ENCODE measurements around the gene AIF1L. TPM values are rescaled to one million over a fixed set of nuclear protein-coding genes. Genes with fewer than 3 reads are reported as not detected.

AIF1L gene
- total and polyA plus RNA-seq, 9 donors: 19.3 to 33.2 (median 23.3) TPM

- WGBS (ENCODE audit: insufficient coverage): 70% methylated on average over 2 of the region's 8 CpGs
- Histone ChIP-seq H3K27ac (ENCODE audit: low read length) (no peak overlapping the region), H3K4me3 (ENCODE audit: low read length) (no peak overlapping the region), H3K9me3 (replicated peaks; ENCODE audit: control insufficient read depth, low read depth, low read length) (no peaks in the 10 kb centered on the region), H3K36me3 (ENCODE audit: control insufficient read depth, insufficient read depth, low read length) (peaks cover 5% of the 10 kb centered on the region), H3K27me3 (ENCODE audit: control insufficient read depth, insufficient read depth, low read length) (no peaks in the 10 kb centered on the region), H3K4me1 (ENCODE audit: control insufficient read depth, insufficient read depth, low read length) (peaks cover 4% of the 10 kb centered on the region)
- no peak for DNase-seq
These were observed 23.3 kb downstream of the AIF1L start for GRCh38 chr9:131119600-131119999.

GRCh38 chr9:131120620-131121228 lies 24.4 kb downstream of the AIF1L start:
- peaks cover 8% of the 10 kb centered on the region for H3K4me1 ChIP-seq (ENCODE audit: control insufficient read depth, insufficient read depth, low read length)
- H3K36me3 ChIP-seq (ENCODE audit: control insufficient read depth, insufficient read depth, low read length): peaks cover 5% of the 10 kb centered on the region
- no peak overlapping the region for H3K4me3 ChIP-seq (ENCODE audit: low read length)
- H3K9me3 ChIP-seq (replicated peaks; ENCODE audit: control insufficient read depth, low read depth, low read length): no peaks in the 10 kb centered on the region
- H3K27ac ChIP-seq (ENCODE audit: low read length): no peak overlapping the region
- no peak for DNase-seq
- H3K27me3 ChIP-seq (ENCODE audit: control insufficient read depth, insufficient read depth, low read length): no peaks in the 10 kb centered on the region
- WGBS (ENCODE audit: insufficient coverage): 85% methylated on average over 4 of the region's 7 CpGs

GRCh38 chr9:131121346-131121745 lies 25.0 kb downstream of the AIF1L start:
- no peak overlapping the region for H3K4me3 ChIP-seq (ENCODE audit: low read length)
- H3K4me1 ChIP-seq (ENCODE audit: control insufficient read depth, insufficient read depth, low read length): peaks cover 12% of the 10 kb centered on the region
- H3K9me3 ChIP-seq (replicated peaks; ENCODE audit: control insufficient read depth, low read depth, low read length): no peaks in the 10 kb centered on the region
- DNase-seq: no peak
- no peak overlapping the region for H3K27ac ChIP-seq (ENCODE audit: low read length)
- no peaks in the 10 kb centered on the region for H3K27me3 ChIP-seq (ENCODE audit: control insufficient read depth, insufficient read depth, low read length)
- WGBS (ENCODE audit: insufficient coverage): 78% methylated on average over 2 of the region's 2 CpGs
- peaks cover 5% of the 10 kb centered on the region for H3K36me3 ChIP-seq (ENCODE audit: control insufficient read depth, insufficient read depth, low read length)

GRCh38 chr9:131122158-131122557 lies 25.8 kb downstream of the AIF1L start:
- H3K27ac ChIP-seq (ENCODE audit: low read length): no peak overlapping the region
- H3K4me3 ChIP-seq (ENCODE audit: low read length): no peak overlapping the region
- DNase-seq: no peak
- H3K27me3 ChIP-seq (ENCODE audit: control insufficient read depth, insufficient read depth, low read length): no peaks in the 10 kb centered on the region
- H3K36me3 ChIP-seq (ENCODE audit: control insufficient read depth, insufficient read depth, low read length): peaks cover 8% of the 10 kb centered on the region
- H3K9me3 ChIP-seq (replicated peaks; ENCODE audit: control insufficient read depth, low read depth, low read length): no peaks in the 10 kb centered on the region
- WGBS (ENCODE audit: insufficient coverage): 80% methylated on average over 1 of the region's 2 CpGs
- peaks cover 15% of the 10 kb centered on the region for H3K4me1 ChIP-seq (ENCODE audit: control insufficient read depth, insufficient read depth, low read length)

GRCh38 chr9:131125038-131125287 lies 28.6 kb downstream of the AIF1L start:
- peaks cover 26% of the 10 kb centered on the region for H3K36me3 ChIP-seq (ENCODE audit: control insufficient read depth, insufficient read depth, low read length)

GRCh38 chr9:131125288-131126058 lies 29.1 kb downstream of the AIF1L start, which contains the start of gene NUP214:
NUP214 (plus strand) TSS chr9:131125586; CDS start chr9:131125705, 119 bp downstream.
- DNase-seq: peak; percentile 99
- Histone ChIP-seq H3K27ac (ENCODE audit: low read length) (peak within 1 kb of the TSS; percentile 83), H3K4me1 (ENCODE audit: control insufficient read depth, insufficient read depth, low read length) (peaks cover 13% of the 10 kb centered on the region), H3K4me3 (ENCODE audit: low read length) (peak within 1 kb of the TSS; percentile 61), H3K27me3 (ENCODE audit: control insufficient read depth, insufficient read depth, low read length) (no peaks in the 10 kb centered on the region), H3K36me3 (ENCODE audit: control insufficient read depth, insufficient read depth, low read length) (peaks cover 27% of the 10 kb centered on the region), H3K9me3 (replicated peaks; ENCODE audit: control insufficient read depth, low read depth, low read length) (no peaks in the 10 kb centered on the region)
- under 1% methylated on average over 60 of the region's 61 CpGs for WGBS (ENCODE audit: insufficient coverage)

More at GRCh38 chr9:131125038-131125287, 28.6 kb downstream of the AIF1L start:
- Histone ChIP-seq H3K4me3 (ENCODE audit: low read length) (peak overlapping the region; percentile 61), H3K9me3 (replicated peaks; ENCODE audit: control insufficient read depth, low read depth, low read length) (no peaks in the 10 kb centered on the region), H3K4me1 (ENCODE audit: control insufficient read depth, insufficient read depth, low read length) (peaks cover 13% of the 10 kb centered on the region), H3K27me3 (ENCODE audit: control insufficient read depth, insufficient read depth, low read length) (no peaks in the 10 kb centered on the region), H3K27ac (ENCODE audit: low read length) (peak overlapping the region; percentile 83)
- 0% methylated on average over 7 of the region's 7 CpGs for WGBS (ENCODE audit: insufficient coverage)
- DNase-seq: no peak

GRCh38 chr9:131126059-131126426 lies 29.7 kb downstream of the AIF1L start:
- H3K27me3 ChIP-seq (ENCODE audit: control insufficient read depth, insufficient read depth, low read length): no peaks in the 10 kb centered on the region
- 0% methylated on average over 4 of the region's 11 CpGs for WGBS (ENCODE audit: insufficient coverage)
- H3K4me1 ChIP-seq (ENCODE audit: control insufficient read depth, insufficient read depth, low read length): peaks cover 13% of the 10 kb centered on the region
- no peak for DNase-seq
- peak overlapping the region; percentile 61 for H3K4me3 ChIP-seq (ENCODE audit: low read length)
- no peaks in the 10 kb centered on the region for H3K9me3 ChIP-seq (replicated peaks; ENCODE audit: control insufficient read depth, low read depth, low read length)
- peaks cover 26% of the 10 kb centered on the region for H3K36me3 ChIP-seq (ENCODE audit: control insufficient read depth, insufficient read depth, low read length)
- peak overlapping the region; percentile 83 for H3K27ac ChIP-seq (ENCODE audit: low read length)

GRCh38 chr9:131129183-131129582 lies 32.9 kb downstream of the AIF1L start:
- no CpG with 5 or more reads among the region's 3 CpGs for WGBS (ENCODE audit: insufficient coverage)
- H3K27me3 ChIP-seq (ENCODE audit: control insufficient read depth, insufficient read depth, low read length): no peaks in the 10 kb centered on the region
- H3K27ac ChIP-seq (ENCODE audit: low read length): no peak overlapping the region
- H3K36me3 ChIP-seq (ENCODE audit: control insufficient read depth, insufficient read depth, low read length): peaks cover 42% of the 10 kb centered on the region
- no peaks in the 10 kb centered on the region for H3K9me3 ChIP-seq (replicated peaks; ENCODE audit: control insufficient read depth, low read depth, low read length)
- DNase-seq: no peak
- peaks cover 13% of the 10 kb centered on the region for H3K4me1 ChIP-seq (ENCODE audit: control insufficient read depth, insufficient read depth, low read length)
- H3K4me3 ChIP-seq (ENCODE audit: low read length): no peak overlapping the region

GRCh38 chr9:131138676-131139075 lies 42.3 kb downstream of the AIF1L start:
- no peaks in the 10 kb centered on the region for H3K4me1 ChIP-seq (ENCODE audit: control insufficient read depth, insufficient read depth, low read length)
- H3K4me3 ChIP-seq (ENCODE audit: low read length): no peak overlapping the region
- peaks cover 63% of the 10 kb centered on the region for H3K36me3 ChIP-seq (ENCODE audit: control insufficient read depth, insufficient read depth, low read length)
- H3K9me3 ChIP-seq (replicated peaks; ENCODE audit: control insufficient read depth, low read depth, low read length): no peaks in the 10 kb centered on the region
- 90% methylated on average over 2 of the region's 2 CpGs for WGBS (ENCODE audit: insufficient coverage)
- H3K27ac ChIP-seq (ENCODE audit: low read length): no peak overlapping the region
- DNase-seq: no peak
- H3K27me3 ChIP-seq (ENCODE audit: control insufficient read depth, insufficient read depth, low read length): no peaks in the 10 kb centered on the region

- no peak overlapping the region for H3K4me3 ChIP-seq (ENCODE audit: low read length)
- H3K4me1 ChIP-seq (ENCODE audit: control insufficient read depth, insufficient read depth, low read length): no peaks in the 10 kb centered on the region
- WGBS (ENCODE audit: insufficient coverage): 83% methylated on average over 4 of the region's 4 CpGs
- DNase-seq: no peak
- H3K9me3 ChIP-seq (replicated peaks; ENCODE audit: control insufficient read depth, low read depth, low read length): no peaks in the 10 kb centered on the region
- H3K27ac ChIP-seq (ENCODE audit: low read length): no peak overlapping the region
- H3K27me3 ChIP-seq (ENCODE audit: control insufficient read depth, insufficient read depth, low read length): no peaks in the 10 kb centered on the region
- H3K36me3 ChIP-seq (ENCODE audit: control insufficient read depth, insufficient read depth, low read length): peaks cover 60% of the 10 kb centered on the region
These were observed 43.8 kb downstream of the AIF1L start for GRCh38 chr9:131140112-131140511.
